Neural progenitor cell (in vitro differentiated cells): ENCODE measurements around the gene IGFLR1. TPM values are rescaled to one million over a fixed set of nuclear protein-coding genes. Genes with fewer than 3 reads are reported as not detected.

Experiments used
- DNase-seq: peaks from one replicate; pipeline ENCODE4 v3.0.0-alpha.2; 2016; ENCODE audit warnings: low spot score
- H2AFZ ChIP-seq: fragments of 200-600 bp; sonication (generic); replicated peaks from 2 replicates; pipeline ENCODE4 v1.6.1; 2016; ENCODE audit warnings: antibody characterized with exemption
- H3F3A ChIP-seq: fragments of 200-600 bp; sonication (generic); 2 replicates; pipeline ENCODE4 v1.6.1; 2016; ENCODE audit warnings: antibody characterized with exemption, low read depth
- H3K27ac ChIP-seq: fragments of 200-600 bp; sonication (generic); 2 replicates; pipeline ENCODE4 v1.5.1; 2016; ENCODE audit warnings: mild to moderate bottlenecking
- H3K27me3 ChIP-seq: fragments of 200-600 bp; sonication (generic); 2 replicates; pipeline ENCODE4 v1.6.1; 2016; ENCODE audit warnings: mild to moderate bottlenecking, moderate library complexity
- H3K36me3 ChIP-seq: fragments of 200-600 bp; sonication (generic); 2 replicates; pipeline ENCODE4 v1.5.1; 2016
- H3K4me1 ChIP-seq: fragments of 200-600 bp; sonication (generic); 2 replicates; pipeline ENCODE4 v1.6.1; 2016; ENCODE audit warnings: mixed run types
- H3K4me2 ChIP-seq: fragments of 200-600 bp; sonication (generic); 2 replicates; pipeline ENCODE4 v1.6.1; 2016
- H3K4me3 ChIP-seq: fragments of 200-600 bp; sonication (generic); 2 replicates; pipeline ENCODE4 v1.5.1; 2016
- H3K79me2 ChIP-seq: fragments of 200-600 bp; sonication (generic); 2 replicates; pipeline ENCODE4 v1.6.1; 2016; ENCODE audit warnings: low read depth
- H3K9ac ChIP-seq: fragments of 200-600 bp; sonication (generic); 2 replicates; pipeline ENCODE4 v1.6.1; 2016
- H3K9me3 ChIP-seq: fragments of 200-600 bp; sonication (generic); 2 replicates; pipeline ENCODE4 v1.5.1; 2016; ENCODE audit warnings: low read depth
- H4K20me1 ChIP-seq: fragments of 200-600 bp; sonication (generic); 2 replicates; pipeline ENCODE4 v1.6.1; 2016; ENCODE audit warnings: low read depth
- H3K27ac Mint-ChIP-seq: 3 replicates; pipeline ENCODE4 v1.8.0; 2021; ENCODE audit warnings: mixed read lengths
- H3K27me3 Mint-ChIP-seq: 2 replicates; pipeline ENCODE4 v1.8.0; 2022; ENCODE audit warnings: low read depth, mild to moderate bottlenecking, inconsistent platforms, moderate library complexity, mixed read lengths; ENCODE audit not compliant: insufficient read depth
- H3K36me3 Mint-ChIP-seq: 3 replicates; pipeline ENCODE4 v1.8.0; 2021; ENCODE audit warnings: mixed read lengths
- H3K4me1 Mint-ChIP-seq: 3 replicates; pipeline ENCODE4 v1.8.0; 2021; ENCODE audit warnings: mixed read lengths
- H3K4me3 Mint-ChIP-seq: 3 replicates; pipeline ENCODE4 v1.8.0; 2021; ENCODE audit warnings: mild to moderate bottlenecking, moderate library complexity, mixed read lengths
- H3K9me3 Mint-ChIP-seq: 3 replicates; pipeline ENCODE4 v1.8.0; 2020; ENCODE audit warnings: mixed read lengths
- EZH2 ChIP-seq: fragments of 200-600 bp; sonication (generic); IDR thresholded peaks from 2 replicates; pipeline ENCODE4 v1.6.1; 2017; ENCODE audit warnings: antibody characterized with exemption, mild to moderate bottlenecking, moderate library complexity
- EZH2phosphoT487 ChIP-seq: fragments of 200-600 bp; sonication (generic); IDR thresholded peaks from 2 replicates; pipeline ENCODE4 v1.6.1; 2017; ENCODE audit warnings: antibody characterized with exemption
- total RNA-seq: library from RNA; depleted of rRNA; stranded (reverse); fragments of >200 nt; gene quantifications from 2 replicates; pipeline ENCODE4 v1.2.3, GENCODE V29; 2015; ENCODE audit warnings: low replicate concordance
- TF ChIP-seq, protein P1 (sequence below): fragments of 200-600 bp; sonication (generic); IDR thresholded peaks from 2 replicates; pipeline ENCODE4 v1.5.1; 2017; ENCODE audit warnings: antibody characterized with exemption, mild to moderate bottlenecking

IGFLR1 gene
- total RNA-seq, 1 donor from 2014 or later: 5.0 TPM

DNA sequence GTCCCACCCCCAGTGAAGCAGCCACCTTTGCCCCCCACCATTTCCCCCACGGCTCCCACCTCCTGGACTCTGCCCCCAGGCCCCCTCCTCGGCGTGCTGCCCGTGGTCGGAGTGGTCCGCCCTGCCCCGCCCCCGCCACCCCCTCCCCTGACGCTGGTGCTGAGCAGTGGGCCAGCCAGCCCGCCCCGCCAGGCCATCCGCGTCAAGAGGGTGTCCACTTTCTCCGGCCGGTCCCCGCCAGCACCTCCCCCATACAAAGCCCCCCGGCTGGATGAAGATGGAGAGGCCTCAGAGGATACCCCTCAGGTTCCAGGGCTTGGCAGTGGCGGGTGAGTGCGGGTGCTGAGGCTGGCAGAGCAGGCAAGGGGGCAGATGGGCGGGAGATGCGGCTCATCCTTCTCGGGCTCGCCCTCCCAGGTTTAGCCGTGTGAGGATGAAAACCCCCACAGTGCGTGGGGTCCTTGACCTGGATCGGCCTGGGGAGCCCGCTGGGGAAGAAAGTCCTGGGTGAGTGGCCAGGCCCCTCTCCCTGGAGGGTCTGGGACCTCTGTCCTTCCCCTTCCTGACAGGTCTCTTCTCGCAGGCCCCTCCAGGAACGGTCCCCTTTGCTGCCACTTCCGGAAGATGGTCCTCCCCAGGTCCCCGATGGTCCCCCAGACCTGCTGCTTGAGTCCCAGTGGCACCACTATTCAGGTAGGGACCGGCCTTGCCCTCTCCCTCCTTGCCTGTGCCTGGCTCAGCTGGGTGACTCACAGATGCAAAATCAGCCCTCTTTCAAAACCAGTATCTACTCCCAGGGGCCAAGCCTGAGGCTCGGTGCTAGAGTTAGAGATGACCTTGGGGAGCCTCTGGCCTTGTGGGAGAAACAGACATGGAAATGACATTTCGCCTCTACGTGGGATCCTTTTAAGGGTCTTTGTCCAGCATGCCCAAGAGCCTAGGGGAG is 8.8 kb downstream of the IGFLR1 start:
- H3F3A ChIP-seq: no peaks in the 10 kb centered on the region
- no peak overlapping the region for H2AFZ ChIP-seq
- no peak overlapping the region for H3K27ac ChIP-seq
- no peaks in the 10 kb centered on the region for H3K27me3 ChIP-seq
- H3K4me1 Mint-ChIP-seq: no peaks in the 10 kb centered on the region
- H3K9ac ChIP-seq: no peak overlapping the region
- DNase-seq: no peak
- no peak overlapping the region for H3K4me2 ChIP-seq
- no peaks in the 10 kb centered on the region for H3K4me1 ChIP-seq
- H3K9me3 ChIP-seq: no peaks in the 10 kb centered on the region
- H3K36me3 Mint-ChIP-seq: peaks cover 36% of the 10 kb centered on the region
- H3K9me3 Mint-ChIP-seq: no peaks in the 10 kb centered on the region
- H3K4me3 ChIP-seq: no peak overlapping the region
- H4K20me1 ChIP-seq: no peaks in the 10 kb centered on the region
- no peak overlapping the region for H3K27ac Mint-ChIP-seq
- H3K4me3 Mint-ChIP-seq: no peak overlapping the region
- TF ChIP-seq, protein P1, sequence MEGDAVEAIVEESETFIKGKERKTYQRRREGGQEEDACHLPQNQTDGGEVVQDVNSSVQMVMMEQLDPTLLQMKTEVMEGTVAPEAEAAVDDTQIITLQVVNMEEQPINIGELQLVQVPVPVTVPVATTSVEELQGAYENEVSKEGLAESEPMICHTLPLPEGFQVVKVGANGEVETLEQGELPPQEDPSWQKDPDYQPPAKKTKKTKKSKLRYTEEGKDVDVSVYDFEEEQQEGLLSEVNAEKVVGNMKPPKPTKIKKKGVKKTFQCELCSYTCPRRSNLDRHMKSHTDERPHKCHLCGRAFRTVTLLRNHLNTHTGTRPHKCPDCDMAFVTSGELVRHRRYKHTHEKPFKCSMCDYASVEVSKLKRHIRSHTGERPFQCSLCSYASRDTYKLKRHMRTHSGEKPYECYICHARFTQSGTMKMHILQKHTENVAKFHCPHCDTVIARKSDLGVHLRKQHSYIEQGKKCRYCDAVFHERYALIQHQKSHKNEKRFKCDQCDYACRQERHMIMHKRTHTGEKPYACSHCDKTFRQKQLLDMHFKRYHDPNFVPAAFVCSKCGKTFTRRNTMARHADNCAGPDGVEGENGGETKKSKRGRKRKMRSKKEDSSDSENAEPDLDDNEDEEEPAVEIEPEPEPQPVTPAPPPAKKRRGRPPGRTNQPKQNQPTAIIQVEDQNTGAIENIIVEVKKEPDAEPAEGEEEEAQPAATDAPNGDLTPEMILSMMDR: no peak
- no peak for TF ChIP-seq EZH2
- TF ChIP-seq EZH2phosphoT487: no peak
- no peaks in the 10 kb centered on the region for H3K79me2 ChIP-seq
- H3K36me3 ChIP-seq: no peaks in the 10 kb centered on the region
- H3K27me3 Mint-ChIP-seq: peaks cover 5% of the 10 kb centered on the region

DNA sequence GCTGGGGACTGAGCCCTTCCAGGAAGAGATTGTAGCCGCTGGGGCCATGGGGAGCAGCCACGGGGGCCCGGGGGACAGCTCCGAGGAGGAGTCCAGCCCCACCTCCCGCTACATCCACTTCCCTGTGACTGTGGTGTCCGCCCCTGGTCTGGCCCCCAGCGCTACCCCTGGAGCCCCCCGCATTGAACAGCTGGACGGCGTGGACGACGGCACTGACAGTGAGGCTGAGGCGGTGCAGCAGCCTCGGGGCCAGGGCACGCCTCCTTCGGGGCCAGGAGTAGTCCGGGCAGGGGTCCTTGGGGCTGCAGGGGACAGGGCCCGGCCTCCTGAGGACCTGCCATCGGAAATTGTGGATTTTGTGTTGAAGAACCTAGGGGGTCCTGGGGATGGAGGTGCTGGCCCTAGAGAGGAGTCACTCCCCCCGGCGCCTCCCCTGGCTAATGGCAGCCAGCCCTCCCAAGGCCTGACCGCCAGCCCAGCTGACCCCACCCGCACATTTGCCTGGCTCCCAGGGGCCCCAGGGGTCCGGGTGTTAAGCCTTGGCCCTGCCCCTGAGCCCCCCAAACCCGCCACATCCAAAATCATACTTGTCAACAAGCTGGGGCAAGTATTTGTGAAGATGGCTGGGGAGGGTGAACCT is 9.6 kb downstream of the IGFLR1 start:
- Histone ChIP-seq H3K27ac (no peak overlapping the region), H3K36me3 (no peaks in the 10 kb centered on the region), H3K27me3 (no peaks in the 10 kb centered on the region), H3K4me3 (no peak overlapping the region), H3K79me2 (no peaks in the 10 kb centered on the region), H3K9me3 (no peaks in the 10 kb centered on the region), H3K4me2 (no peak overlapping the region), H3K4me1 (no peaks in the 10 kb centered on the region), H4K20me1 (no peaks in the 10 kb centered on the region), H3K9ac (no peak overlapping the region), H2AFZ (no peak overlapping the region), H3F3A (no peaks in the 10 kb centered on the region)
- no peak for TF ChIP-seq EZH2phosphoT487
- TF ChIP-seq, protein P1: no peak
- no peak for TF ChIP-seq EZH2
- no peak overlapping the region for H3K27ac Mint-ChIP-seq
- DNase-seq: no peak
- peaks cover 37% of the 10 kb centered on the region for H3K36me3 Mint-ChIP-seq
- H3K27me3 Mint-ChIP-seq: peaks cover 7% of the 10 kb centered on the region
- no peaks in the 10 kb centered on the region for H3K9me3 Mint-ChIP-seq
- no peak overlapping the region for H3K4me3 Mint-ChIP-seq
- H3K4me1 Mint-ChIP-seq: no peaks in the 10 kb centered on the region

DNA sequence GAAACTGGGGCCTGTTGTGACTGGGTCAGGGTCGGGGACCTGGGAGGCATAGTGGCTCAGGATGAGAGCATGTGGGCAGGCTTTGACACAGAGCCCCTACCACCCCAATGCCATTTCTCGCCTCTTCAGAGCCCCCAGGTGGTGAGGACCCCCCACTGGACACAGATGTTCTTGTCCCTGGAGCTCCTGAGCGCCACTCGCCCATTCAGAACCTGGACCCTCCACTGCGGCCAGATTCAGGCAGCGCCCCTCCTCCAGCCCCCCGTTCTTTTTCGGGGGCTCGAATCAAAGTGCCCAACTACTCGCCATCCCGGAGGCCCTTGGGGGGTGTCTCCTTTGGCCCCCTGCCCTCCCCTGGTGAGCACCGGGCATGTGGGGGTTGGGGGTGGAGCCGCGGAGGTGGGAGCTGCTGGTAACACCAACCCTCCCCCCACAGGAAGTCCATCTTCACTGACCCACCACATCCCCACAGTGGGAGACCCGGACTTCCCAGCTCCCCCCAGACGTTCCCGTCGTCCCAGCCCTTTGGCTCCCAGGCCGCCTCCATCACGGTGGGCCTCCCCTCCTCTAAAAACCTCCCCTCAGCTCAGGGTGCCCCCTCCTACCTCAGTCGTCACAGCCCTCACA is 10.4 kb downstream of the IGFLR1 start:
- no peak overlapping the region for H2AFZ ChIP-seq
- TF ChIP-seq EZH2phosphoT487 (no peak), EZH2 (no peak)
- TF ChIP-seq, protein P1: no peak
- H3K36me3 ChIP-seq: no peaks in the 10 kb centered on the region
- Mint-ChIP-seq H3K27ac (no peak overlapping the region), H3K4me1 (no peaks in the 10 kb centered on the region), H3K27me3 (peaks cover 7% of the 10 kb centered on the region), H3K4me3 (no peak overlapping the region), H3K9me3 (no peaks in the 10 kb centered on the region), H3K36me3 (peaks cover 40% of the 10 kb centered on the region)
- H4K20me1 ChIP-seq: no peaks in the 10 kb centered on the region
- H3K9ac ChIP-seq: no peak overlapping the region
- no peaks in the 10 kb centered on the region for H3K27me3 ChIP-seq
- DNase-seq: no peak
- H3K4me3 ChIP-seq: no peak overlapping the region
- H3K79me2 ChIP-seq: no peaks in the 10 kb centered on the region
- H3K27ac ChIP-seq: no peak overlapping the region
- H3K4me1 ChIP-seq: no peaks in the 10 kb centered on the region
- no peak overlapping the region for H3K4me2 ChIP-seq
- no peaks in the 10 kb centered on the region for H3K9me3 ChIP-seq
- no peaks in the 10 kb centered on the region for H3F3A ChIP-seq
